Measurements from ENCODE around the gene BNC2. TPM values are rescaled to one million over a fixed set of nuclear protein-coding genes. Genes with fewer than 3 reads are reported as not detected.
"Not testable (repeated sequence)": the region's sequence is repeated elsewhere in the genome, so short reads cannot be mapped to it uniquely, and the experiment has no call there.

BNC2 gene
- total RNA-seq, 1 experiment from 2014 or later: not detected

- Mint-ChIP-seq H3K4me1 (ENCODE audit: low read depth, unreplicated experiment) (no peaks in the 10 kb centered on the region), H3K27ac (ENCODE audit: unreplicated experiment) (no peak overlapping the region), H3K9me3 (ENCODE audit: low read depth, unreplicated experiment) (no peaks in the 10 kb centered on the region), H3K36me3 (ENCODE audit: insufficient read depth, unreplicated experiment) (no peaks in the 10 kb centered on the region), H3K27me3 (ENCODE audit: unreplicated experiment) (no peaks in the 10 kb centered on the region), H3K4me3 (ENCODE audit: low read depth, unreplicated experiment) (no peak overlapping the region)
- TF ChIP-seq, protein P1, sequence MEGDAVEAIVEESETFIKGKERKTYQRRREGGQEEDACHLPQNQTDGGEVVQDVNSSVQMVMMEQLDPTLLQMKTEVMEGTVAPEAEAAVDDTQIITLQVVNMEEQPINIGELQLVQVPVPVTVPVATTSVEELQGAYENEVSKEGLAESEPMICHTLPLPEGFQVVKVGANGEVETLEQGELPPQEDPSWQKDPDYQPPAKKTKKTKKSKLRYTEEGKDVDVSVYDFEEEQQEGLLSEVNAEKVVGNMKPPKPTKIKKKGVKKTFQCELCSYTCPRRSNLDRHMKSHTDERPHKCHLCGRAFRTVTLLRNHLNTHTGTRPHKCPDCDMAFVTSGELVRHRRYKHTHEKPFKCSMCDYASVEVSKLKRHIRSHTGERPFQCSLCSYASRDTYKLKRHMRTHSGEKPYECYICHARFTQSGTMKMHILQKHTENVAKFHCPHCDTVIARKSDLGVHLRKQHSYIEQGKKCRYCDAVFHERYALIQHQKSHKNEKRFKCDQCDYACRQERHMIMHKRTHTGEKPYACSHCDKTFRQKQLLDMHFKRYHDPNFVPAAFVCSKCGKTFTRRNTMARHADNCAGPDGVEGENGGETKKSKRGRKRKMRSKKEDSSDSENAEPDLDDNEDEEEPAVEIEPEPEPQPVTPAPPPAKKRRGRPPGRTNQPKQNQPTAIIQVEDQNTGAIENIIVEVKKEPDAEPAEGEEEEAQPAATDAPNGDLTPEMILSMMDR (IDR thresholded peaks at IDR 0.05; ENCODE audit: unreplicated experiment): no peak
- intact Hi-C loops (cut with micrococcal nuclease; ENCODE audit: unreplicated experiment): no loop called here
- DNase-seq: no peak
- BruUV-seq (replicated peaks): no TSS peak
- CTCF ChIA-PET: no interaction called here
Observed at GRCh38 chr9:16484180-16484579, 386.3 kb downstream of the BNC2 start.

DNA sequence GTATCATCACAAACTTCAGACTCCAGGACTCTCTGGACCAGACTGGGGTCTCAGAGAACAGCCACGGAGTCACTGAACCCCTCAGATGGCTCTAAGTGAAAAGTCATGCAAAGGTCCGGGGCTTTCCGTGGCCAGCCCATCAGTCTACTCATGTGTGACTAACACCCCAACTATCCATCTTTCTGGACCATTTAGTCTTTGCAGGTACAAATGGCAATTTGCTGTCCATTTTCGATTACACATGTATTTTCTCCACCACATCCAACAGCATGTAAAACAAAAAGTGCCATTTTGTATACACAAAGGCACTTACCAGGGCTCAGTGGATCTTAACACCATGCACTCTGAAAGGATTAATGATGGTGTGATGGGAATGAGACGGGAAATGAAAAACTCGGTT, 387.7 kb downstream of the BNC2 start:
- H3K36me3 Mint-ChIP-seq (ENCODE audit: insufficient read depth, unreplicated experiment): no peaks in the 10 kb centered on the region
- H3K27me3 Mint-ChIP-seq (ENCODE audit: unreplicated experiment): no peaks in the 10 kb centered on the region
- no peaks in the 10 kb centered on the region for H3K9me3 Mint-ChIP-seq (ENCODE audit: low read depth, unreplicated experiment)
- CTCF ChIA-PET: no interaction called here
- BruUV-seq (replicated peaks): no TSS peak
- H3K4me3 Mint-ChIP-seq (ENCODE audit: low read depth, unreplicated experiment): no peak overlapping the region
- TF ChIP-seq, protein P1 (IDR thresholded peaks at IDR 0.05; ENCODE audit: unreplicated experiment): no peak
- DNase-seq: no peak
- no peaks in the 10 kb centered on the region for H3K4me1 Mint-ChIP-seq (ENCODE audit: low read depth, unreplicated experiment)
- intact Hi-C loops (cut with micrococcal nuclease; ENCODE audit: unreplicated experiment): no loop called here
- no peak overlapping the region for H3K27ac Mint-ChIP-seq (ENCODE audit: unreplicated experiment)

DNA sequence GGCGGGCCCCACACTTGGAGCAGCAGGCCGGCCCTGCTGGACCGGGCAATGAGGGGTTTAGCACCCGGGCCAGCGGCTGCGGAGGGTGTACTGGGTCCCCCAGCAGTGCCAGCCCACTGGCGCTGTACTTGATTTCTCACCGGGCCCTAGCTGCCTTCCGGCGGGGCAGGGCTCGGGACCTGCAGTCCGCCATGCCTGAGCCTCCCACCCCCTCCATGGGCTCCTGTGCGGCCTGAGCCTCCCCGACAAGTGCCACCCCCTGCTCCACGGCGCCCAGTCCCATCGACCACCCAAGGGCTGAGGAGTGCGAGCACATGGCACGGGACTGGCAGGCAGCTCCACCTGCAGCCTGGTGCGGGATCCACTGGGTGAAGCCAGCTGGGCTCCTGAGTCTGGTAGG, 389.9 kb downstream of the BNC2 start:
- H3K27ac Mint-ChIP-seq (ENCODE audit: unreplicated experiment); H3K4me1 Mint-ChIP-seq (ENCODE audit: low read depth, unreplicated experiment); CTCF ChIA-PET; DNase-seq; H3K4me3 Mint-ChIP-seq (ENCODE audit: low read depth, unreplicated experiment); intact Hi-C loops (cut with micrococcal nuclease; ENCODE audit: unreplicated experiment); H3K27me3 Mint-ChIP-seq (ENCODE audit: unreplicated experiment); BruUV-seq (replicated peaks); H3K9me3 Mint-ChIP-seq (ENCODE audit: low read depth, unreplicated experiment); H3K36me3 Mint-ChIP-seq (ENCODE audit: insufficient read depth, unreplicated experiment): not testable (repeated sequence)

DNA sequence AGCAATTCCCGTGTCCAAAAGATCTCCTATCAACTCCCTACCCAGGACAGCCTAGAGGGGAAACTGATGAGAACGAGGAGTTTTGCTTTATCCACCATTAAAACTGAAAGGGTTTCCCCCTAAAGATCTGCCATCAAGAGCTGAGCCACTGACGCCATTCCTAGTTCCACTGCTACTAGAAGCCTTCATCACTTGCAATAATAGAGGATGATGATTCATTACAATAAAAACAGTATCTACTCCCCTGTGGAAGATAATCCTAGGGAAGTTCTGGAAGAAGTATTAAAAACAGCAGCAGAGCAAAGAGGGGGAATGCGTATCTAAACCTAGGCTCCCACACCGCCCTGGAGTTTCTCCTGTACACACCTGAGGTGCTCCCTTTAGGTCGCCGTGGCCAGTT, 394.5 kb downstream of the BNC2 start:
- BruUV-seq (replicated peaks): no TSS peak
- CTCF ChIA-PET: no interaction called here

GRCh38 chr9:16475257-16475656, 395.2 kb downstream of the BNC2 start:
- CTCF ChIA-PET: no interaction called here
- Mint-ChIP-seq H3K4me1 (ENCODE audit: low read depth, unreplicated experiment) (no peaks in the 10 kb centered on the region), H3K27me3 (ENCODE audit: unreplicated experiment) (no peaks in the 10 kb centered on the region), H3K36me3 (ENCODE audit: insufficient read depth, unreplicated experiment) (no peaks in the 10 kb centered on the region), H3K4me3 (ENCODE audit: low read depth, unreplicated experiment) (no peak overlapping the region), H3K27ac (ENCODE audit: unreplicated experiment) (no peak overlapping the region), H3K9me3 (ENCODE audit: low read depth, unreplicated experiment) (no peaks in the 10 kb centered on the region)
- no peak for DNase-seq
- intact Hi-C loops (cut with micrococcal nuclease; ENCODE audit: unreplicated experiment): no loop called here
- TF ChIP-seq, protein P1 (IDR thresholded peaks at IDR 0.05; ENCODE audit: unreplicated experiment): no peak
- no TSS peak for BruUV-seq (replicated peaks)

More for the DNA sequence above, 394.5 kb downstream of the BNC2 start:
- Mint-ChIP-seq H3K27ac (ENCODE audit: unreplicated experiment) (no peak overlapping the region), H3K4me3 (ENCODE audit: low read depth, unreplicated experiment) (no peak overlapping the region), H3K4me1 (ENCODE audit: low read depth, unreplicated experiment) (no peaks in the 10 kb centered on the region), H3K27me3 (ENCODE audit: unreplicated experiment) (no peaks in the 10 kb centered on the region), H3K9me3 (ENCODE audit: low read depth, unreplicated experiment) (no peaks in the 10 kb centered on the region), H3K36me3 (ENCODE audit: insufficient read depth, unreplicated experiment) (no peaks in the 10 kb centered on the region)
- intact Hi-C loops (cut with micrococcal nuclease; ENCODE audit: unreplicated experiment): no loop called here
- TF ChIP-seq, protein P1 (IDR thresholded peaks at IDR 0.05; ENCODE audit: unreplicated experiment): no peak
- no peak for DNase-seq

Measured in Calu3 (cell line).